Embryonic facial prominence (tissue), 1 donor: ENCODE measurements around the gene RALA.

Experiments
- DNase-seq: peaks from one replicate; pipeline ENCODE4 v3.0.0-alpha.2; 2016; ENCODE audit errors: extremely low spot score

The RALA gene

GRCh38 chr7:39623047-39623731 lies at the start of gene RALA:
Gene RALA, plus strand, starts transcription at chr7:39623572. Its CDS starts 63,096 bp downstream, at chr7:39686668.
- peak; percentile 86 for DNase-seq

GRCh38 chr7:39574673-39575349 lies 48.6 kb upstream of the RALA start:
- no peak for DNase-seq

GRCh38 chr7:39577229-39577874 lies 46.0 kb upstream of the RALA start:
- no peak for DNase-seq

GRCh38 chr7:39580149-39580874 lies 43.1 kb upstream of the RALA start:
- peak; percentile 81 for DNase-seq

- DNase-seq = no peak
Measured at GRCh38 chr7:39582536-39582935, 40.8 kb upstream of the RALA start.

- no peak for DNase-seq
Measured at GRCh38 chr7:39583539-39583938, 39.8 kb upstream of the RALA start.

GRCh38 chr7:39587393-39587792 lies 36.0 kb upstream of the RALA start:
- DNase-seq = no peak

GRCh38 chr7:39588416-39588815 lies 35.0 kb upstream of the RALA start:
- no peak for DNase-seq

- no peak for DNase-seq
Measured at GRCh38 chr7:39589323-39590111, 33.9 kb upstream of the RALA start.

GRCh38 chr7:39592586-39592985 lies 30.8 kb upstream of the RALA start:
- no peak for DNase-seq

GRCh38 chr7:39594988-39595620 lies 28.3 kb upstream of the RALA start:
- DNase-seq = no peak

- DNase-seq = no peak
Measured at GRCh38 chr7:39602351-39602750, 21.0 kb upstream of the RALA start.

- no peak for DNase-seq
Measured at GRCh38 chr7:39603924-39604323, 19.4 kb upstream of the RALA start.

- DNase-seq = no peak
Measured at GRCh38 chr7:39605087-39605486, 18.3 kb upstream of the RALA start.

GRCh38 chr7:39606352-39606751 lies 17.0 kb upstream of the RALA start:
- DNase-seq = no peak

GRCh38 chr7:39606941-39607340 lies 16.4 kb upstream of the RALA start:
- no peak for DNase-seq

- no peak for DNase-seq
Measured at GRCh38 chr7:39607865-39608264, 15.5 kb upstream of the RALA start.

GRCh38 chr7:39608278-39608677 lies 15.1 kb upstream of the RALA start:
- DNase-seq = no peak

- DNase-seq = peak; percentile 57
Measured at GRCh38 chr7:39609113-39609934, 14.0 kb upstream of the RALA start.

- DNase-seq = no peak
Measured at GRCh38 chr7:39609935-39610263, 13.5 kb upstream of the RALA start.
